ACHN (cell line): ENCODE results near the gene HS2ST1.
A peak's percentile ranks its signal among the peaks of the same experiment; 100 is the strongest.
"Not testable (repeated sequence)": the region's sequence is repeated elsewhere in the genome, so short reads cannot be mapped to it uniquely, and the experiment has no call there.

Experiments used
- DNase-seq: peaks from one replicate; pipeline ENCODE4 v3.0.0-alpha.2; 2015
- in situ Hi-C: cut with HindIII; loops from 2 replicates; pipeline ENCODE4 v1.10.0; 2017; ENCODE audit warnings: low sequenced_read_pairs, low pct_ligation_motif_present, low pct_unique_long_range_greater_than_20kb

The HS2ST1 gene

GRCh38 chr1:86914601-86914997 is at the start of gene HS2ST1:
HS2ST1 (plus strand) TSS chr1:86914635.
- DNase-seq: no peak
- in situ Hi-C loops: no loop called here

- in situ Hi-C loops: no loop called here
- DNase-seq: no peak
Measured at GRCh38 chr1:86865973-86866637, 48.3 kb upstream of the HS2ST1 start.

- DNase-seq: no peak
Measured at GRCh38 chr1:86866665-86867064, 47.8 kb upstream of the HS2ST1 start.

GRCh38 chr1:86867278-86867677 is 47.2 kb upstream of the HS2ST1 start:
- DNase-seq, in situ Hi-C loops: not testable (repeated sequence)

More at GRCh38 chr1:86866665-86867064, 47.8 kb upstream of the HS2ST1 start:
- in situ Hi-C loops: no loop called here

- in situ Hi-C loops: no loop called here
- DNase-seq: no peak
Measured at GRCh38 chr1:86868477-86868876, 46.0 kb upstream of the HS2ST1 start.

GRCh38 chr1:86871001-86871400 is 43.4 kb upstream of the HS2ST1 start:
- in situ Hi-C loops: no loop called here
- DNase-seq: no peak

GRCh38 chr1:86872086-86872485 is 42.3 kb upstream of the HS2ST1 start:
- in situ Hi-C loops: no loop called here
- no peak for DNase-seq

GRCh38 chr1:86875722-86876121 is 38.7 kb upstream of the HS2ST1 start:
- DNase-seq: no peak
- in situ Hi-C loops: no loop called here

GRCh38 chr1:86887479-86888162 is 26.8 kb upstream of the HS2ST1 start:
- in situ Hi-C loops: no loop called here
- no peak for DNase-seq

GRCh38 chr1:86888327-86888726 is 26.1 kb upstream of the HS2ST1 start:
- in situ Hi-C loops: no loop called here
- DNase-seq: no peak

- in situ Hi-C loops, DNase-seq: not testable (repeated sequence)
Measured at GRCh38 chr1:86899401-86899800, 15.0 kb upstream of the HS2ST1 start.

GRCh38 chr1:86905875-86906274 is 8.6 kb upstream of the HS2ST1 start:
- in situ Hi-C loops: no loop called here
- DNase-seq: no peak

- no peak for DNase-seq
- in situ Hi-C loops: no loop called here
Measured at GRCh38 chr1:86906419-86906818, 8.0 kb upstream of the HS2ST1 start.

GRCh38 chr1:86912281-86912900 is 2.0 kb upstream of the HS2ST1 start:
- in situ Hi-C loops: no loop called here
- no peak for DNase-seq

- in situ Hi-C loops: no loop called here
- DNase-seq: peak; percentile 58
Measured at GRCh38 chr1:86913399-86913895, 988 bp upstream of the HS2ST1 start.

- peak; percentile 99 for DNase-seq
- in situ Hi-C loops: no loop called here
Measured at GRCh38 chr1:86913896-86914600, 387 bp upstream of the HS2ST1 start, which contains the start of gene SELENOF. SELENOF (minus strand) TSS chr1:86914126; CDS start chr1:86914111, 15 bp downstream.

GRCh38 chr1:86914998-86915736 is 732 bp downstream of the HS2ST1 start:
- in situ Hi-C loops: no loop called here
- peak; percentile 56 for DNase-seq

- DNase-seq: no peak
- in situ Hi-C loops: no loop called here
Measured at GRCh38 chr1:86915737-86916235, 1.4 kb downstream of the HS2ST1 start.
